Vagina (tissue), 2 donors: Measurements from ENCODE around the gene TOGARAM2.

Source experiments
- CTCF ChIP-seq, 3 experiments: fragments of 450-650 bp in 2 of 3; fragments of 200-600 bp in 1 of 3; sonication (generic) in 1 of 3; IDR thresholded peaks; one replicate each; pipeline ENCODE4 v1.5.1; 2017 to 2019; ENCODE audit warnings: antibody characterized with exemption in 3 of 3, mild to moderate bottlenecking in 2 of 3, moderate library complexity in 2 of 3
- POLR2A ChIP-seq, 2 donors: fragments of 450-650 bp; IDR thresholded peaks; one replicate each; pipeline ENCODE4 v1.6.1; 2017; ENCODE audit warnings: antibody characterized with exemption in 2 of 2, mild to moderate bottlenecking in 2 of 2, moderate library complexity in 2 of 2
- POLR2AphosphoS5 ChIP-seq, 2 donors: sonication (generic); formaldehyde crosslinking; IDR thresholded peaks; one replicate each; pipeline ENCODE4 v1.9.0; 2017; ENCODE audit warnings: antibody characterized with exemption in 2 of 2, mild to moderate bottlenecking in 2 of 2, low read depth in 1 of 2; ENCODE audit not compliant: insufficient read depth in 1 of 2

- TF ChIP-seq POLR2A (IDR thresholded peaks at IDR 0.05) (no peak), POLR2AphosphoS5 (IDR thresholded peaks at IDR 0.05; ENCODE audit: insufficient read depth in 1 of 2, low read depth in 1 of 2) (no peak), CTCF (IDR thresholded peaks at IDR 0.05) (no peak)
Measured at GRCh38 chr2:28962505-28962904, 18.6 kb upstream of the TOGARAM2 start.
